ENCODE results near the gene DSE. TPM values are rescaled to one million over a fixed set of nuclear protein-coding genes. Genes with fewer than 3 reads are reported as not detected.
A peak's percentile ranks its signal among the peaks of the same experiment; 100 is the strongest.

Gene DSE
- total RNA-seq, 4 donors from 2014 or later: 12.6 to 71.8 (median 16.2) TPM

- H3K4me1 ChIP-seq: peaks cover 0 to 8% (median 2%) of the 10 kb centered on the region in 4 donors
- peak overlapping the region in 1 of 4 donors; percentile 55 for H3K27ac ChIP-seq
- no peaks in the 10 kb centered on the region for H3K9me3 ChIP-seq
- H3K36me3 ChIP-seq: no peaks in the 10 kb centered on the region
- H3K27me3 ChIP-seq: no peaks in the 10 kb centered on the region
- DNase-seq: no peak
- no peak for TF ChIP-seq POLR2A (IDR thresholded peaks at IDR 0.05)
- TF ChIP-seq, protein P1, sequence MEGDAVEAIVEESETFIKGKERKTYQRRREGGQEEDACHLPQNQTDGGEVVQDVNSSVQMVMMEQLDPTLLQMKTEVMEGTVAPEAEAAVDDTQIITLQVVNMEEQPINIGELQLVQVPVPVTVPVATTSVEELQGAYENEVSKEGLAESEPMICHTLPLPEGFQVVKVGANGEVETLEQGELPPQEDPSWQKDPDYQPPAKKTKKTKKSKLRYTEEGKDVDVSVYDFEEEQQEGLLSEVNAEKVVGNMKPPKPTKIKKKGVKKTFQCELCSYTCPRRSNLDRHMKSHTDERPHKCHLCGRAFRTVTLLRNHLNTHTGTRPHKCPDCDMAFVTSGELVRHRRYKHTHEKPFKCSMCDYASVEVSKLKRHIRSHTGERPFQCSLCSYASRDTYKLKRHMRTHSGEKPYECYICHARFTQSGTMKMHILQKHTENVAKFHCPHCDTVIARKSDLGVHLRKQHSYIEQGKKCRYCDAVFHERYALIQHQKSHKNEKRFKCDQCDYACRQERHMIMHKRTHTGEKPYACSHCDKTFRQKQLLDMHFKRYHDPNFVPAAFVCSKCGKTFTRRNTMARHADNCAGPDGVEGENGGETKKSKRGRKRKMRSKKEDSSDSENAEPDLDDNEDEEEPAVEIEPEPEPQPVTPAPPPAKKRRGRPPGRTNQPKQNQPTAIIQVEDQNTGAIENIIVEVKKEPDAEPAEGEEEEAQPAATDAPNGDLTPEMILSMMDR (IDR thresholded peaks at IDR 0.05): no peak
- no peak overlapping the region for H3K4me3 ChIP-seq
Measured at GRCh38 chr6:116395647-116396046, 24.9 kb downstream of the DSE start.

DNA sequence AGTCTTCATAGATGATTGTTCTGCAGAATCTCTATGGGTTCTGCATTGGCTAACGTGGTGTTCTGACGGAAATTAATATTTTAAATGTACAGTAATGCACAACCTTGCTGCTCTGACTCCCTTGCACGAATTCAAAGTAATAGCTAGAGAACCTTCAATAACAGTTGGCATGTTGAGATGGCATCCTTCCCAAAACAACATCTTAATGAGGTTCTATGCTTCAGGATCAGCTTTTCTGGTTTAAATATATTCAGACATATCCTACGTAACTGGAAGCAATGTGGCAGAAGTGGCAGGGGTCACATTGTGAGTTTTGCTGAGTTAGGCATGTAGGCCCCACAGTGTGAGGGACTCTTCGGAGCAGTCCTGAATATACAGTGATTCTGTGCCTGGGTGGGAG lies 25.7 kb downstream of the DSE start:
- TF ChIP-seq, protein P1 (IDR thresholded peaks at IDR 0.05): no peak
- TF ChIP-seq POLR2A (IDR thresholded peaks at IDR 0.05): no peak
- Histone ChIP-seq H3K36me3 (no peaks in the 10 kb centered on the region), H3K4me3 (no peak overlapping the region), H3K27ac (peak overlapping the region in 1 of 4 donors; percentile 55), H3K27me3 (no peaks in the 10 kb centered on the region), H3K9me3 (no peaks in the 10 kb centered on the region), H3K4me1 (peaks cover 0 to 8% (median 0%) of the 10 kb centered on the region in 4 donors)
- no peak for DNase-seq

DNA sequence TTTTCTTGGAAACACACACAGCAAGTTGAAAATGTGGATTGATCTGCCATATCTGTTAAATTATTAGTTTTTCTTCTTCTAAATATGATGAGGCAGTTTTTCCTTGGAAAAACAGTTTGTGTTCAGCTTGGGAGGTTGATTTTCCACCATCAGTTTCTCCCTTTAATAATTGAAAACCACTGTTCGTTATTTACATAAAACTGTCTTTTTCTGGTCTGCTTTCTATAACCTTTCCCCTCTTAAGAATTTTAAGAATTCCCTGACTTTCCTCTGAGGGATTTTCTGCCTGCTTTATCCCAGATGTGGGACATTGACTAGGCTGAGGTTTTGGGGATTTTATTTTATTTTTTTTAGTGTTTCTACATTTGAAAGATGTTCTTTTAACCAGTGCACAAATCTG lies 27.2 kb downstream of the DSE start:
- H3K4me1 ChIP-seq: no peaks in the 10 kb centered on the region
- TF ChIP-seq POLR2A (IDR thresholded peaks at IDR 0.05): no peak
- TF ChIP-seq, protein P1 (IDR thresholded peaks at IDR 0.05): no peak
- H3K27me3 ChIP-seq: no peaks in the 10 kb centered on the region
- H3K9me3 ChIP-seq: no peaks in the 10 kb centered on the region
- H3K4me3 ChIP-seq: no peak overlapping the region
- no peaks in the 10 kb centered on the region for H3K36me3 ChIP-seq
- peak overlapping the region in 1 of 4 donors; percentile 2 for H3K27ac ChIP-seq
- DNase-seq: no peak

DNA sequence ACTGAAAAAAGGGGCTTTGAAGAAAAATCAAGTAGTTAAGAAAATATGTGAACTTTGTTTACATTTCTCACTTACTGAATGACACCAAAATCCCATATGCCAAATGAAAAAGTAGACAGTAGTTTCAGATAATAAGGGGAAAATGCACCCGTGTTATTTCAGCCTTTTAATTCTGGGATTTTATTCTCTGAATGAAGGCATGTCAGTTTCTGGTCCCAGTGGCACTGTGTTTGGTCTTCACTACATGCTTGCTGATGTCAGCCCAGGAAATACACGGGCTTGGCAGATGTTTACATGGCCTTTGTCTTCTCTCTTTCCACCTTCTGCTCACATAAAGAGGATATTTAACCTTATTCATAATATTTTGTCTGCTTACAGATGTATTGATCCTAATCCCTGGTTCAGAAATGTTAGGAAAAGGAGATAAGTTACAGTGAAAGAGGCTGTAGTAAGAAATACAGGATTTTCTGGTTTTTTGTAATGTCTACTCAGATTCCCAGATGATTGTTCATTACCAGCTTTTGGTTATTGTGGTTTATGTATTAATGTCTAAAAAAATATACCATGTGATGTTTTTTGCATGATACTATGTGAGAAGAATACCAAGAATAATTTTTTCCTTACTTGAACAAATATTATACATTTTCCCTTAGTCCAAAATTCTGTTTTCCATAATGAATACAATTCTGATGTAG lies 27.7 kb downstream of the DSE start:
- DNase-seq: no peak
- Histone ChIP-seq H3K27ac (peak overlapping the region in 1 of 4 donors; percentile 2), H3K4me1 (no peaks in the 10 kb centered on the region), H3K4me3 (no peak overlapping the region), H3K9me3 (no peaks in the 10 kb centered on the region), H3K36me3 (no peaks in the 10 kb centered on the region), H3K27me3 (no peaks in the 10 kb centered on the region)
- TF ChIP-seq, protein P1 (IDR thresholded peaks at IDR 0.05): no peak
- TF ChIP-seq POLR2A (IDR thresholded peaks at IDR 0.05): no peak

- H3K36me3 ChIP-seq: no peaks in the 10 kb centered on the region
- no peak for DNase-seq
- H3K27me3 ChIP-seq: no peaks in the 10 kb centered on the region
- TF ChIP-seq, protein P1 (IDR thresholded peaks at IDR 0.05): no peak
- no peak for TF ChIP-seq POLR2A (IDR thresholded peaks at IDR 0.05)
- H3K4me1 ChIP-seq: no peaks in the 10 kb centered on the region
- no peak overlapping the region for H3K27ac ChIP-seq
- H3K4me3 ChIP-seq: no peak overlapping the region
- H3K9me3 ChIP-seq: no peaks in the 10 kb centered on the region
Measured at GRCh38 chr6:116399287-116399686, 28.5 kb downstream of the DSE start.
